Karpas-422 (cell line): ENCODE results near the gene ZBTB7C. TPM values are rescaled to one million over a fixed set of nuclear protein-coding genes. Genes with fewer than 3 reads are reported as not detected.
"Not testable (repeated sequence)": the region's sequence is repeated elsewhere in the genome, so short reads cannot be mapped to it uniquely, and the experiment has no call there.

Experiments
- DNase-seq: peaks from one replicate; pipeline ENCODE4 v3.0.0-alpha.2; 2015
- H2AFZ ChIP-seq: fragments of 200-600 bp; sonication (generic); 2 replicates; pipeline ENCODE4 v1.6.1; 2014; ENCODE audit warnings: antibody characterized with exemption, low read length, mixed read lengths
- H3K27ac ChIP-seq: fragments of 200-600 bp; sonication (generic); 2 replicates; pipeline ENCODE4 v1.5.1; 2014; ENCODE audit warnings: mild to moderate bottlenecking, low read length, moderate library complexity
- H3K27me3 ChIP-seq: fragments of 200-600 bp; sonication (generic); 2 replicates; pipeline ENCODE4 v1.6.1; 2014; ENCODE audit warnings: low read length, mixed read lengths
- H3K36me3 ChIP-seq: fragments of 200-600 bp; sonication (generic); 2 replicates; pipeline ENCODE4 v1.6.1; 2014; ENCODE audit warnings: low read length, mixed read lengths; ENCODE audit not compliant: insufficient read depth
- H3K4me1 ChIP-seq: fragments of 200-600 bp; sonication (generic); 2 replicates; pipeline ENCODE4 v1.6.1; 2014; ENCODE audit warnings: mild to moderate bottlenecking, low read length, mixed read lengths
- H3K4me2 ChIP-seq: fragments of 200-600 bp; sonication (generic); 2 replicates; pipeline ENCODE4 v1.6.1; 2014; ENCODE audit warnings: low read length, low read depth, mild to moderate bottlenecking; ENCODE audit not compliant: poor library complexity, severe bottlenecking
- H3K4me3 ChIP-seq: fragments of 200-600 bp; sonication (generic); 2 replicates; pipeline ENCODE4 v1.5.1; 2014; ENCODE audit warnings: mild to moderate bottlenecking, antibody characterized with exemption, low read length, mixed read lengths
- H3K79me2 ChIP-seq: fragments of 200-600 bp; sonication (generic); 2 replicates; pipeline ENCODE4 v1.6.1; 2014; ENCODE audit warnings: mild to moderate bottlenecking, low read length, mixed read lengths
- H3K9ac ChIP-seq: fragments of 200-600 bp; sonication (generic); 2 replicates; pipeline ENCODE4 v1.6.0; 2014; ENCODE audit warnings: low read length
- H3K9me2 ChIP-seq: fragments of 200-600 bp; sonication (generic), shearing (Covaris generic); replicated peaks from 2 replicates; pipeline ENCODE4 v1.6.0; 2014; ENCODE audit warnings: mild to moderate bottlenecking, low read length, moderate library complexity; ENCODE audit not compliant: insufficient read depth
- H3K9me3 ChIP-seq: fragments of 300-700, 200-600 bp; sonication (generic); 2 replicates; pipeline ENCODE4 v1.6.1; 2014; ENCODE audit warnings: low read length, mixed read lengths
- H4K20me1 ChIP-seq: fragments of 200-600 bp; sonication (generic); 2 replicates; pipeline ENCODE4 v1.6.1; 2014; ENCODE audit warnings: mild to moderate bottlenecking, antibody characterized with exemption, low read length, low read depth; ENCODE audit not compliant: insufficient read depth
- total RNA-seq: library from RNA; depleted of rRNA; stranded (reverse); fragments of >200 nt; shearing (Covaris generic); gene quantifications from 2 replicates; pipeline ENCODE4 v1.2.3, GENCODE V29; 2014; ENCODE audit warnings: low replicate concordance

The ZBTB7C gene
- total RNA-seq, 1 experiment from 2014 or later, result not detected

- Histone ChIP-seq H3K4me3 (no peak overlapping the region), H3K36me3 (no peaks in the 10 kb centered on the region), H3K4me2 (no peak overlapping the region), H2AFZ (no peak overlapping the region), H3K9ac (no peak overlapping the region), H3K79me2 (no peaks in the 10 kb centered on the region), H3K27ac (no peak overlapping the region), H3K4me1 (no peaks in the 10 kb centered on the region), H3K9me3 (no peaks in the 10 kb centered on the region), H3K9me2 (no peaks in the 10 kb centered on the region), H4K20me1 (no peaks in the 10 kb centered on the region), H3K27me3 (0 out of 2 replicates have a peak, but pooled peaks cover 2% of the 10 kb centered on the region)
- no peak for DNase-seq
These were observed 118.8 kb downstream of the ZBTB7C start for GRCh38 chr18:48290162-48290926.

- 0 out of 2 replicates have a peak, but pooled peaks cover 2% of the 10 kb centered on the region for H3K27me3 ChIP-seq
- no peak overlapping the region for H3K4me3 ChIP-seq
- no peaks in the 10 kb centered on the region for H3K4me1 ChIP-seq
- H3K79me2 ChIP-seq, result no peaks in the 10 kb centered on the region
- no peak for DNase-seq
- H2AFZ ChIP-seq, result no peak overlapping the region
- H3K9ac ChIP-seq, result no peak overlapping the region
- H4K20me1 ChIP-seq, result no peaks in the 10 kb centered on the region
- no peaks in the 10 kb centered on the region for H3K9me2 ChIP-seq
- H3K27ac ChIP-seq, result no peak overlapping the region
- no peaks in the 10 kb centered on the region for H3K9me3 ChIP-seq
- H3K4me2 ChIP-seq, result no peak overlapping the region
- H3K36me3 ChIP-seq, result no peaks in the 10 kb centered on the region
These were observed 124.4 kb downstream of the ZBTB7C start for GRCh38 chr18:48284743-48285142.

GRCh38 chr18:48284011-48284410, 125.2 kb downstream of the ZBTB7C start:
- not testable (repeated sequence) for H3K9me2 ChIP-seq, H4K20me1 ChIP-seq, H3K27me3 ChIP-seq, H2AFZ ChIP-seq, H3K4me2 ChIP-seq, H3K9ac ChIP-seq, H3K4me3 ChIP-seq, H3K4me1 ChIP-seq, H3K27ac ChIP-seq, H3K9me3 ChIP-seq, H3K79me2 ChIP-seq, H3K36me3 ChIP-seq, DNase-seq

DNA sequence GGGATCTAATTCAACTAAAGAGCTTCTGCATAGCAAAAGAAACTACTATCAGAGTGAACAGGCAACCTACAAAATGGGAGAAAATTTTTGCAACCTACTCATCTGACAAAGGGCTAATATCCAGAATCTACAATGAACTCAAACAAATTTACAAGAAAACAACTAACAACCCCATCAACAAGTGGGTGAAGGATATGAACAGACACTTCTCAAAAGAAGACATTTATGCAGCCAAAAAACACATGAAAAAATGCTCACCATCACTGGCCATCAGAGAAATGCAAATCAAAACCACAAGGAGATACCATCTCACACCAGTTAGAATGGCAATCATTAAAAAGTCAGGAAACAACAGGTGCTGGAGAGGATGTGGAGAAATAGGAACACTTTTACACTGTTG, 127.7 kb downstream of the ZBTB7C start:
- not testable (repeated sequence) for DNase-seq

DNA sequence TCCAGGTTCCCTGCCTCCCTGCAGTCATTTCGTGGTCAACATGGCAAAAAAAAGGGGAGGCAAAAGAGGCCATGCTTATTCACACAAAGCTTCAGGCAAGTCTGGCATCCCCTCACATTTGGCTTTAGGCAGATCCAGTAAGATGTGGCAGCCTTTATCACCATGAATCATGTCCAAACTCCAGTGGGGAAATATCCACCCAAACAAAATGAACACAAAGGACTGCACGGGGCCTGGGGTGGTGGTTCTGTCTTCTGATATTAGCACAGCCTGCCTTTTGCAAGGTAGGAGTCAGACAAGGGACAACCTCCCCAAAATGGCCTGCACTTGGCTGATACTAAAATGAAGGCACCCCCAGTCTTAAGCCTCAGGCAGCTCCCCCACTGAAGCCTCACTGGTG, 129.9 kb downstream of the ZBTB7C start:
- no peak for DNase-seq
- Histone ChIP-seq H2AFZ (no peak overlapping the region), H3K9me3 (no peaks in the 10 kb centered on the region), H3K27ac (no peak overlapping the region), H3K27me3 (no peaks in the 10 kb centered on the region), H3K9ac (no peak overlapping the region), H4K20me1 (no peaks in the 10 kb centered on the region), H3K4me3 (no peak overlapping the region), H3K4me1 (no peaks in the 10 kb centered on the region), H3K79me2 (no peaks in the 10 kb centered on the region), H3K4me2 (no peak overlapping the region), H3K9me2 (no peaks in the 10 kb centered on the region), H3K36me3 (no peaks in the 10 kb centered on the region)

More for the DNA sequence above, 127.7 kb downstream of the ZBTB7C start:
- H3K4me1 ChIP-seq, H3K27ac ChIP-seq, H4K20me1 ChIP-seq, H3K9me3 ChIP-seq, H3K79me2 ChIP-seq, H2AFZ ChIP-seq, H3K9me2 ChIP-seq, H3K27me3 ChIP-seq, H3K4me2 ChIP-seq, H3K9ac ChIP-seq, H3K4me3 ChIP-seq, H3K36me3 ChIP-seq: not testable (repeated sequence)

- no peak overlapping the region for H3K4me3 ChIP-seq
- no peaks in the 10 kb centered on the region for H3K79me2 ChIP-seq
- H4K20me1 ChIP-seq, result no peaks in the 10 kb centered on the region
- no peak overlapping the region for H3K9ac ChIP-seq
- H3K27ac ChIP-seq, result no peak overlapping the region
- no peaks in the 10 kb centered on the region for H3K9me3 ChIP-seq
- H3K9me2 ChIP-seq, result no peaks in the 10 kb centered on the region
- no peak for DNase-seq
- no peaks in the 10 kb centered on the region for H3K27me3 ChIP-seq
- H3K36me3 ChIP-seq, result no peaks in the 10 kb centered on the region
- no peak overlapping the region for H3K4me2 ChIP-seq
- H2AFZ ChIP-seq, result no peak overlapping the region
- no peaks in the 10 kb centered on the region for H3K4me1 ChIP-seq
These were observed 131.1 kb downstream of the ZBTB7C start for GRCh38 chr18:48278081-48278480.

DNA sequence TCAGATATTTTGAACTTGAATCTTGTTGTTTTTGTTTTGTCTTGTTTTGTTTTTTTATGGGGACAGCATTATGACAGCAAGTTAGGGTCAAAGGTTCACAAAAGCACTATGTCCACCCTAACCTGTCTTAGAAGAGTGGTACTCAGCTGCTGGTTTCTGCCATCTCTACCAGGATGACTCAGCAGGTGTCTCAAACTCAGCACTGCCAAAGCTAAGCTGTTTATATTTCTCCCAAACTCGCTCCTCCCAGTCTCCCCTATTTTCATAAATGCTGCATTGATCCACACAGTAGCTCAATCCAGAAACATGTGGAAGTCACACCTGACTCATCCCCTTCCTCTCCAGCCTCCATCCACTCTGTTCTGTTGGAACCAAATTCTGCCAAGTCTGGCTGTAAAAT, 134.9 kb downstream of the ZBTB7C start:
- Histone ChIP-seq H3K27me3 (no peaks in the 10 kb centered on the region), H2AFZ (no peak overlapping the region), H3K27ac (no peak overlapping the region), H3K79me2 (no peaks in the 10 kb centered on the region), H3K4me3 (no peak overlapping the region), H3K9ac (no peak overlapping the region), H3K4me2 (no peak overlapping the region), H3K36me3 (no peaks in the 10 kb centered on the region), H3K9me3 (no peaks in the 10 kb centered on the region), H3K4me1 (no peaks in the 10 kb centered on the region), H3K9me2 (no peaks in the 10 kb centered on the region), H4K20me1 (no peaks in the 10 kb centered on the region)
- no peak for DNase-seq

DNA sequence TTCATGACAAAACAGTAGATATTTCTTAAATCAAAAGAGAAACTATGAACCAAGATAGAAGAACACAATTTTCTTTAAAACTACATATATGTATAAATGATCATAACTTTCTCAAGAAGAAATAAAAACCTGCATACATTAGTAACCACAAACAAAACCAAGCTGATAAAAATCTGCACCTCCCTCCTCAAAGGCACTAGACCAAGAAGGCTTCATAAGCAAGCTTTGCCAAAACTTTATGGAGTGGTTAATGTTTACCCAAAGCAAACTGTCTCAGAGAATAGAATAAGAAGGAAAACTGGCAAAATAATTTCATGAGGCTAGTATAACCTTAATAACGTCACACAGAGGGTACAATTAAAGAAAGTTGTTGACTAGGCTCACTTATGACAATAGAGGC, 138.3 kb downstream of the ZBTB7C start:
- Histone ChIP-seq H3K79me2 (no peaks in the 10 kb centered on the region), H3K4me2 (no peak overlapping the region), H3K4me1 (no peaks in the 10 kb centered on the region), H3K27me3 (no peaks in the 10 kb centered on the region), H3K9me3 (no peaks in the 10 kb centered on the region), H2AFZ (no peak overlapping the region), H3K4me3 (no peak overlapping the region), H3K27ac (no peak overlapping the region), H3K36me3 (no peaks in the 10 kb centered on the region), H3K9me2 (no peaks in the 10 kb centered on the region), H4K20me1 (no peaks in the 10 kb centered on the region), H3K9ac (no peak overlapping the region)
- DNase-seq, result no peak
